Endothelial cell of umbilical vein (primary cell): ENCODE measurements around the gene BCAR3. TPM values are rescaled to one million over a fixed set of nuclear protein-coding genes. Genes with fewer than 3 reads are reported as not detected.
"Not testable (repeated sequence)": the region's sequence is repeated elsewhere in the genome, so short reads cannot be mapped to it uniquely, and the experiment has no call there.

ENCODE experiments used
- BruUV-seq: library from RNA; stranded (reverse); fragments of 400-500 nt; replicated peaks from 2 replicates; lab custom pipeline; 2021; lab: Mats Ljungman, UMichigan
- CTCF ChIA-PET: fragments of 300-600, 350-600 bp; sonication (Branson Sonifier 250); formaldehyde crosslinking; loops from one replicate; lab custom pipeline; 2021; ENCODE audit warnings: antibody characterized with exemption, inconsistent platforms; lab: Charles Lee
- POLR2A ChIA-PET: fragments of 300-600, 350-600 bp; sonication (Branson Sonifier 250); formaldehyde crosslinking; loops from one replicate; lab custom pipeline; 2021; ENCODE audit warnings: antibody characterized with exemption, inconsistent platforms; lab: Charles Lee
- DNase-seq: peaks from one replicate; pipeline ENCODE4 v3.0.0-alpha.2; 2011; ENCODE audit warnings: low read depth, low spot score
- FAIRE-seq: peaks from 2 replicates; lab custom pipeline; 2011; peaks lifted over from hg19 to GRCh38; lab: Jason Lieb, UNC
- H2AFZ ChIP-seq: 2 replicates; pipeline ENCODE4 v1.6.0; 2012; ENCODE audit warnings: low read depth, low read length, control low read depth, inconsistent platforms
- H3K27ac ChIP-seq: 2 replicates; pipeline ENCODE4 v1.5.1; 2011; ENCODE audit warnings: low read depth, mild to moderate bottlenecking, control low read depth, low read length, moderate library complexity; ENCODE audit not compliant: insufficient read depth
- H3K27me3 ChIP-seq, 2 experiments: 2 replicates each; pipeline versions ENCODE4 v1.6.0 to v1.6.1; 2011; ENCODE audit warnings: low read length in 2 of 2, mixed read lengths in 1 of 2; ENCODE audit not compliant: control insufficient read depth in 2 of 2, insufficient read depth in 2 of 2
- H3K36me3 ChIP-seq, 2 experiments: 2 replicates in 1 of 2; 3 replicates in 1 of 2; pipeline ENCODE4 v1.5.1; 2011; ENCODE audit warnings: low read length in 2 of 2, mild to moderate bottlenecking in 1 of 2, moderate library complexity in 1 of 2; ENCODE audit not compliant: control insufficient read depth in 2 of 2, insufficient read depth in 2 of 2; ENCODE audit errors: extremely low read depth in 1 of 2
- H3K4me1 ChIP-seq: 3 replicates; pipeline ENCODE4 v1.5.1; 2011; ENCODE audit warnings: mild to moderate bottlenecking, low read length; ENCODE audit not compliant: control insufficient read depth, insufficient read depth; ENCODE audit errors: extremely low read depth
- H3K4me2 ChIP-seq: 2 replicates; pipeline ENCODE4 v1.6.1; 2011; ENCODE audit warnings: low read length, control low read depth, mixed read lengths; ENCODE audit not compliant: insufficient read depth
- H3K4me3 ChIP-seq, 3 experiments: fragments of 200-600 bp in 1 of 3; sonication (generic), shearing (Covaris generic) in 1 of 3; replicated peaks in 1 of 3; 2 replicates each; pipeline ENCODE4 v1.5.1; 2011 to 2016; ENCODE audit warnings: control low read depth in 3 of 3, low read length in 3 of 3, mild to moderate bottlenecking in 2 of 3, inconsistent platforms in 1 of 3, low read depth in 1 of 3, moderate library complexity in 1 of 3; ENCODE audit not compliant: insufficient read depth in 1 of 3
- H3K79me2 ChIP-seq: 2 replicates; pipeline ENCODE4 v1.6.0; 2012; ENCODE audit warnings: low read length, inconsistent platforms; ENCODE audit not compliant: control insufficient read depth, insufficient read depth
- H3K9ac ChIP-seq: replicated peaks from 2 replicates; pipeline ENCODE3; 2011; ENCODE audit warnings: low read length, control low read depth; ENCODE audit not compliant: insufficient read depth; ENCODE audit errors: extremely low read depth
- H3K9me1 ChIP-seq: replicated peaks from 3 replicates; pipeline ENCODE4 v1.6.0; 2011; ENCODE audit warnings: mild to moderate bottlenecking, low read length; ENCODE audit not compliant: control insufficient read depth, insufficient read depth; ENCODE audit errors: extremely low read depth
- H3K9me3 ChIP-seq: replicated peaks from 2 replicates; pipeline ENCODE4 v1.5.1; 2012; ENCODE audit warnings: low read length, inconsistent platforms; ENCODE audit not compliant: control insufficient read depth, insufficient read depth
- H4K20me1 ChIP-seq: replicated peaks from 2 replicates; pipeline ENCODE3; 2011; ENCODE audit warnings: mild to moderate bottlenecking, low read length; ENCODE audit not compliant: control insufficient read depth, insufficient read depth; ENCODE audit errors: extremely low read depth
- EZH2 ChIP-seq: IDR thresholded peaks from 2 replicates; pipeline ENCODE4 v1.6.1; 2012; ENCODE audit warnings: borderline replicate concordance, low read depth, mild to moderate bottlenecking, moderate library complexity, low read length, inconsistent platforms; ENCODE audit not compliant: severe bottlenecking
- FOS ChIP-seq: IDR thresholded peaks from 2 replicates; pipeline ENCODE4 v1.6.1; 2011; ENCODE audit warnings: mild to moderate bottlenecking, low read length, moderate library complexity, borderline replicate concordance; ENCODE audit not compliant: insufficient read depth
- GATA2 ChIP-seq: IDR thresholded peaks from 2 replicates; pipeline ENCODE4 v1.7.0; 2011; ENCODE audit warnings: low read depth, mild to moderate bottlenecking, moderate library complexity, mixed read lengths, low read length; ENCODE audit not compliant: insufficient read length, insufficient read depth
- JUN ChIP-seq: IDR thresholded peaks from 2 replicates; pipeline ENCODE4 v1.6.1; 2011; ENCODE audit warnings: borderline replicate concordance, low read depth; ENCODE audit not compliant: insufficient read length, insufficient read depth
- MYC ChIP-seq: IDR thresholded peaks from one replicate; pipeline ENCODE4 v1.6.1; 2011; ENCODE audit warnings: mild to moderate bottlenecking, low read depth, low read length
- POLR2A ChIP-seq: IDR thresholded peaks from 2 replicates; pipeline ENCODE4 v1.6.1; 2012; ENCODE audit warnings: low read depth, mild to moderate bottlenecking, control low read depth, low read length
- POLR2AphosphoS5 ChIP-seq: IDR thresholded peaks from 2 replicates; pipeline ENCODE4 v1.6.1; 2012; ENCODE audit warnings: low read depth, mild to moderate bottlenecking, control low read depth, low read length, moderate library complexity; ENCODE audit not compliant: insufficient read depth
- dilution Hi-C: fragments of 300-500 bp; cut with MboI; formaldehyde crosslinking; loops from one replicate; pipeline ENCODE4 v1.15.0; 2019; ENCODE audit warnings: low sequenced_read_pairs; ENCODE audit not compliant: extremely low pct_ligation_motif_present
- intact Hi-C: fragments of 100-400 bp; cut with micrococcal nuclease; formaldehyde crosslinking; loops from one replicate; pipeline ENCODE4 v1.10.0; 2022
- polyA plus RNA-seq, 4 experiments: library from polyadenylated mRNA; depleted of rRNA in 3 of 4; stranded (reverse) in 3 of 4; unstranded in 1 of 4; fragments of >200 nt; gene quantifications; 2 replicates each; pipeline versions ENCODE4 v1.2.1 to v1.2.3, GENCODE V29; 2011 to 2012; ENCODE audit warnings: missing spikeins in 1 of 4
- total RNA-seq: library from RNA; stranded (reverse); gene quantifications from 2 replicates; pipeline ENCODE4 v1.2.3, GENCODE V29; 2021
- TF ChIP-seq, protein P1 (sequence below): IDR thresholded peaks from 2 replicates; pipeline ENCODE4 v1.6.1; 2011; ENCODE audit not compliant: insufficient read depth, insufficient read length
- TF ChIP-seq, protein P2 (sequence below), 2 donors: IDR thresholded peaks; 1 replicate in 1 of 2; 2 replicates in 1 of 2; pipeline ENCODE4 v1.5.1; 2011; ENCODE audit warnings: low read length in 2 of 2, mild to moderate bottlenecking in 2 of 2, moderate library complexity in 2 of 2, control low read depth in 1 of 2, inconsistent platforms in 1 of 2, low read depth in 1 of 2; ENCODE audit not compliant: insufficient read depth in 1 of 2; ENCODE audit errors: extremely low read depth in 1 of 2

The BCAR3 gene
- total and polyA plus RNA-seq, 2 donors (not counting 3 experiments of a cell fraction or from before 2014, with no cell fraction given): 17.5 to 32.9 TPM

DNA sequence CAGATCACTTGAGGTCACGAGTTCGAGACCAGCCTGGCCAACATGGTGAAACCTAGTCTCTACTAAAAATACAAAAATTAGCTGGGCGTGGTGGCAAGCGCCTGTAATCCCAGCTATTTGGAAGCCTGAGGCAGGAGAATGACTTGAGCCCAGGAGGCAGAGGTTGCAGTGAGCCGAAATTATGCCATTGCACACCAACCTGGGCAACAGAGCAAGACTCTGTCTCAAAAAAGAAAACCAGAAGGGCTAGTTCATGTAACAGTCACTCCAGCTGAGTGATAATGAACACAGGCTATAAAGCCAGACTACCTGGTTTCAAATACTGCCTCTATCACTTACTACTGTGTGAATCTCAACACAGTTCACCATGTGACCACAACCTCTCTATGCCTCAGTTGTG is 31.5 kb downstream of the BCAR3 start:
- H3K4me3 ChIP-seq, H3K4me2 ChIP-seq, H3K9ac ChIP-seq, FAIRE-seq, BruUV-seq, intact Hi-C loops, CTCF ChIA-PET, H3K9me3 ChIP-seq, H4K20me1 ChIP-seq, H3K27ac ChIP-seq, H3K4me1 ChIP-seq, H2AFZ ChIP-seq, POLR2A ChIA-PET, H3K27me3 ChIP-seq, H3K9me1 ChIP-seq, DNase-seq: not testable (repeated sequence)
- H3K36me3 ChIP-seq: peaks cover 2 to 19% of the 10 kb centered on the region in 2 experiments
- peaks cover 86% of the 10 kb centered on the region for H3K79me2 ChIP-seq
- dilution Hi-C loops: loop anchor here (25.0 kb wide), 1 partner anchor 162 kb away; no protein-coding TSS in a partner anchor

DNA sequence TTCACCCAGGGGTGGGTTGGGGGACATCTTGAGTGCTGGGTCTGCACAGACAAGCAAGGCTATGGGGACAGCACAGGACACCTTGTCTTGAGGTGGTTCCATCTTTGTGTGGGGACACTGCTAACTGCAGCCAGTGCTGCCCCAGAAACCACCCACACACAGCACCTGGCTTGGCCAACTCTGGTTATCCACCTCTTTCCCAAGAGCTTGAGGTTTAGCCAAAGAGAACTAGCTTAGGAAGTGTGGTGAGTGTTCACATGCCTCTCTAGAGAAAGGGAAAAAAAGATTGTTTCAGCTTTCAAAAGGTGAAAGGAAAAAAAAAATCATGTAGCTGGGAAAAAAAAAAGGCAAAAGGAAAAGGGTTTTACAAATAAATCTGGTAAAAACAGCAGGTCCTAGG is 32.4 kb downstream of the BCAR3 start:
- no TSS peak for BruUV-seq
- Histone ChIP-seq H3K4me1 (no peaks in the 10 kb centered on the region), H3K9ac (no peak overlapping the region), H3K79me2 (peaks cover 85% of the 10 kb centered on the region), H2AFZ (no peak overlapping the region), H3K27ac (no peak overlapping the region), H3K4me3 (no peak overlapping the region), H3K9me1 (no peaks in the 10 kb centered on the region), H3K4me2 (no peak overlapping the region), H3K27me3 (no peaks in the 10 kb centered on the region), H3K9me3 (no peaks in the 10 kb centered on the region), H4K20me1 (no peaks in the 10 kb centered on the region), H3K36me3 (peaks cover 0 to 14% of the 10 kb centered on the region in 2 experiments)
- dilution Hi-C loops: no loop called here
- TF ChIP-seq FOS (no peak), EZH2 (no peak), POLR2A (no peak), POLR2AphosphoS5 (no peak), GATA2 (no peak), JUN (no peak), MYC (no peak)
- TF ChIP-seq, protein P1, sequence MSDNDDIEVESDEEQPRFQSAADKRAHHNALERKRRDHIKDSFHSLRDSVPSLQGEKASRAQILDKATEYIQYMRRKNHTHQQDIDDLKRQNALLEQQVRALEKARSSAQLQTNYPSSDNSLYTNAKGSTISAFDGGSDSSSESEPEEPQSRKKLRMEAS: no peak
- TF ChIP-seq, protein P2, sequence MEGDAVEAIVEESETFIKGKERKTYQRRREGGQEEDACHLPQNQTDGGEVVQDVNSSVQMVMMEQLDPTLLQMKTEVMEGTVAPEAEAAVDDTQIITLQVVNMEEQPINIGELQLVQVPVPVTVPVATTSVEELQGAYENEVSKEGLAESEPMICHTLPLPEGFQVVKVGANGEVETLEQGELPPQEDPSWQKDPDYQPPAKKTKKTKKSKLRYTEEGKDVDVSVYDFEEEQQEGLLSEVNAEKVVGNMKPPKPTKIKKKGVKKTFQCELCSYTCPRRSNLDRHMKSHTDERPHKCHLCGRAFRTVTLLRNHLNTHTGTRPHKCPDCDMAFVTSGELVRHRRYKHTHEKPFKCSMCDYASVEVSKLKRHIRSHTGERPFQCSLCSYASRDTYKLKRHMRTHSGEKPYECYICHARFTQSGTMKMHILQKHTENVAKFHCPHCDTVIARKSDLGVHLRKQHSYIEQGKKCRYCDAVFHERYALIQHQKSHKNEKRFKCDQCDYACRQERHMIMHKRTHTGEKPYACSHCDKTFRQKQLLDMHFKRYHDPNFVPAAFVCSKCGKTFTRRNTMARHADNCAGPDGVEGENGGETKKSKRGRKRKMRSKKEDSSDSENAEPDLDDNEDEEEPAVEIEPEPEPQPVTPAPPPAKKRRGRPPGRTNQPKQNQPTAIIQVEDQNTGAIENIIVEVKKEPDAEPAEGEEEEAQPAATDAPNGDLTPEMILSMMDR (IDR thresholded peaks at IDR 0.05; ENCODE audit: extremely low read depth in 1 of 2, insufficient read depth in 1 of 2, low read depth in 1 of 2, low read length in 2 of 2): no peak
- DNase-seq: no peak
- intact Hi-C loops: loop anchor here (1.0 kb wide), 1 partner anchor 13 kb away; no protein-coding TSS in a partner anchor
- POLR2A ChIA-PET: no interaction called here
- CTCF ChIA-PET: interaction anchor here (1.5 to 3.3 kb wide), 4 partner anchors 10 to 195 kb away, joined by 3 to 10 read pairs (median 5); partner anchors contain the start of gene BCAR3
- peak; percentile 64 for FAIRE-seq
